HCT116 (cell line): ENCODE results near the gene PPAT. TPM values are rescaled to one million over a fixed set of nuclear protein-coding genes. Genes with fewer than 3 reads are reported as not detected.

ENCODE experiments used
- ATAC-seq: fragments of 200-7000 bp; cut with Tn5 transposase; 2 replicates; pipeline ENCODE4 v1.9.1; 2020; ENCODE audit warnings: mild to moderate bottlenecking, moderate library complexity
- BruUV-seq: library from RNA; stranded (reverse); fragments of 400-500 nt; replicated peaks from 2 replicates; lab custom pipeline; 2021; lab: Mats Ljungman, UMichigan
- CTCF ChIA-PET: fragments of 300-600 bp; sonication (Branson Sonifier 250); formaldehyde crosslinking; loops from one replicate; lab custom pipeline; 2021; ENCODE audit warnings: antibody characterized with exemption; lab: Charles Lee
- POLR2A ChIA-PET: fragments of 300-600, 350-600 bp; sonication (Branson Sonifier 250); formaldehyde crosslinking; loops from one replicate; lab custom pipeline; 2021; ENCODE audit warnings: antibody characterized with exemption; lab: Charles Lee
- RAD21 ChIA-PET, 2 experiments: fragments of 300-600 bp; sonication (Branson Sonifier 250); formaldehyde crosslinking; loops; one replicate each; lab custom pipeline; 2023; ENCODE audit warnings: low total read pairs in 2 of 2; ENCODE audit not compliant: uncharacterized antibody in 2 of 2, unreplicated experiment in 2 of 2, low non-redundant PET in 1 of 2; lab: Charles Lee
- DNase-seq: peaks from one replicate; pipeline ENCODE4 v3.0.0-alpha.2; 2010; ENCODE audit warnings: low read depth, low spot score
- H2AFZ ChIP-seq: fragments of 200-600 bp; shearing (Covaris generic), sonication (generic); 2 replicates; pipeline ENCODE4 v1.6.1; 2017; ENCODE audit warnings: low read depth, mixed run types, mixed read lengths, antibody characterized with exemption, low read length; ENCODE audit not compliant: poor library complexity, severe bottlenecking
- H3K27ac ChIP-seq: 2 replicates; pipeline ENCODE4 v1.5.1; 2012; ENCODE audit warnings: low read depth, low read length
- H3K27me3 ChIP-seq: fragments of 200-600 bp; sonication (generic); 2 replicates; pipeline ENCODE4 v1.6.1; 2016; ENCODE audit warnings: mixed run types, low read length, mixed read lengths; ENCODE audit not compliant: insufficient read depth
- H3K36me3 ChIP-seq, 2 experiments: fragments of 200-500 bp in 1 of 2; fragments of 200-600 bp in 1 of 2; sonication (Bioruptor generic) in 1 of 2; sonication (generic) in 1 of 2; 2 replicates each; pipeline versions ENCODE4 v1.5.1 to v1.6.1; 2014 to 2016; ENCODE audit warnings: low read length in 2 of 2, inconsistent platforms in 1 of 2, mixed read lengths in 1 of 2, mixed run types in 1 of 2; ENCODE audit not compliant: insufficient read depth in 2 of 2, control insufficient read depth in 1 of 2
- H3K4me1 ChIP-seq, 2 experiments: fragments of 200-600 bp in 1 of 2; sonication (generic) in 1 of 2; 2 replicates each; pipeline versions ENCODE4 v1.5.1 to v1.6.1; 2012 to 2017; ENCODE audit warnings: low read length in 2 of 2, inconsistent platforms in 1 of 2, mild to moderate bottlenecking in 1 of 2, mixed read lengths in 1 of 2, mixed run types in 1 of 2, moderate library complexity in 1 of 2; ENCODE audit not compliant: insufficient read depth in 2 of 2, control insufficient read depth in 1 of 2
- H3K4me2 ChIP-seq: fragments of 200-600 bp; sonication (generic); 2 replicates; pipeline ENCODE4 v1.6.1; 2017; ENCODE audit warnings: mixed run types, low read length, mixed read lengths
- H3K4me3 ChIP-seq, 2 experiments: fragments of 200-600 bp in 1 of 2; sonication (generic) in 1 of 2; replicated peaks in 1 of 2; 2 replicates each; pipeline ENCODE4 v1.5.1; 2011 to 2016; ENCODE audit warnings: low read length in 2 of 2, control low read depth in 1 of 2, low read depth in 1 of 2, mild to moderate bottlenecking in 1 of 2, mixed read lengths in 1 of 2, mixed run types in 1 of 2
- H3K79me2 ChIP-seq: fragments of 200-600 bp; sonication (generic); 2 replicates; pipeline ENCODE4 v1.6.1; 2017; ENCODE audit warnings: mild to moderate bottlenecking, mixed run types, low read length, moderate library complexity, mixed read lengths; ENCODE audit not compliant: insufficient read depth
- H3K9ac ChIP-seq: fragments of 200-600 bp; sonication (generic); 2 replicates; pipeline ENCODE4 v1.6.1; 2016; ENCODE audit warnings: low read length, mixed read lengths
- H3K9me2 ChIP-seq: fragments of 200-600 bp; sonication (generic), shearing (Covaris generic); 2 replicates; pipeline ENCODE4 v1.6.1; 2017; ENCODE audit warnings: mixed run types, mild to moderate bottlenecking, moderate library complexity; ENCODE audit not compliant: insufficient read depth
- H3K9me3 ChIP-seq, 2 experiments: fragments of 200-500 bp in 1 of 2; fragments of 200-600 bp in 1 of 2; sonication (Bioruptor generic) in 1 of 2; sonication (generic) in 1 of 2; 2 replicates each; pipeline ENCODE4 v1.6.1; 2014 to 2017; ENCODE audit warnings: low read length in 2 of 2, mixed read lengths in 2 of 2, inconsistent platforms in 1 of 2, low read depth in 1 of 2, mild to moderate bottlenecking in 1 of 2, mixed run types in 1 of 2, moderate library complexity in 1 of 2; ENCODE audit not compliant: control insufficient read depth in 1 of 2, insufficient read depth in 1 of 2
- H4K20me1 ChIP-seq: fragments of 200-600 bp; sonication (generic), shearing (Covaris generic); 2 replicates; pipeline ENCODE4 v1.6.1; 2017; ENCODE audit warnings: mixed run types, mild to moderate bottlenecking, moderate library complexity; ENCODE audit not compliant: insufficient read depth
- ATF3 ChIP-seq: IDR thresholded peaks from 2 replicates; pipeline ENCODE4 v1.6.1; 2012
- CBX3 ChIP-seq: IDR thresholded peaks from 2 replicates; pipeline ENCODE4 v1.6.1; 2012; ENCODE audit warnings: low read depth
- CEBPB ChIP-seq: IDR thresholded peaks from 2 replicates; pipeline ENCODE4 v1.6.1; 2012; ENCODE audit warnings: low read depth
- EGR1 ChIP-seq: IDR thresholded peaks from 2 replicates; pipeline ENCODE4 v1.6.1; 2012; ENCODE audit warnings: low read depth
- ELF1 ChIP-seq: IDR thresholded peaks from 2 replicates; pipeline ENCODE4 v1.6.1; 2012; ENCODE audit warnings: low read depth, borderline replicate concordance
- EZH2 ChIP-seq: fragments of 200-600 bp; sonication (generic); IDR thresholded peaks from 2 replicates; pipeline ENCODE4 v1.6.1; 2017; ENCODE audit warnings: antibody characterized with exemption, mixed run types
- FOSL1 ChIP-seq: IDR thresholded peaks from 2 replicates; pipeline ENCODE4 v1.6.1; 2012; ENCODE audit warnings: low read depth
- JUND ChIP-seq: IDR thresholded peaks from 2 replicates; pipeline ENCODE4 v1.6.1; 2012
- POLR2A ChIP-seq: IDR thresholded peaks from 2 replicates; pipeline ENCODE4 v1.7.0; 2011; ENCODE audit warnings: borderline replicate concordance; ENCODE audit not compliant: insufficient read depth, insufficient read length; ENCODE audit errors: extremely low read depth
- POLR2AphosphoS5 ChIP-seq: IDR thresholded peaks from 2 replicates; pipeline ENCODE4 v1.6.1; 2011; ENCODE audit warnings: mild to moderate bottlenecking, low read depth, low read length, moderate library complexity
- RAD21 ChIP-seq: IDR thresholded peaks from 2 replicates; pipeline ENCODE4 v1.6.1; 2012; ENCODE audit warnings: low read depth, mild to moderate bottlenecking
- SIN3A ChIP-seq: IDR thresholded peaks from 2 replicates; pipeline ENCODE4 v1.6.1; 2012; ENCODE audit warnings: low read depth
- SP1 ChIP-seq: IDR thresholded peaks from 2 replicates; pipeline ENCODE4 v1.6.1; 2012; ENCODE audit warnings: low read depth
- SRF ChIP-seq: IDR thresholded peaks from 2 replicates; pipeline ENCODE4 v1.6.1; 2012; ENCODE audit warnings: low read depth
- TCF7L2 ChIP-seq: IDR thresholded peaks from 2 replicates; pipeline ENCODE4 v1.7.0; 2011; ENCODE audit warnings: borderline replicate concordance, inconsistent platforms; ENCODE audit not compliant: insufficient read depth, insufficient read length; ENCODE audit errors: extremely low read depth
- YY1 ChIP-seq: IDR thresholded peaks from 2 replicates; pipeline ENCODE4 v1.6.1; 2011; ENCODE audit warnings: low read length, low read depth, moderate library complexity, mild to moderate bottlenecking; ENCODE audit not compliant: insufficient replicate concordance; ENCODE audit errors: extremely low read depth
- ZFX ChIP-seq: fragments of 450-650 bp; IDR thresholded peaks from 2 replicates; pipeline ENCODE4 v1.6.1; 2017
- ZNF274 ChIP-seq: fragments of 200-500 bp; sonication (Bioruptor generic); IDR thresholded peaks from 2 replicates; pipeline ENCODE4 v1.6.1; 2014; ENCODE audit warnings: mild to moderate bottlenecking, low read depth, low read length, inconsistent platforms
- intact Hi-C: fragments of 100-400 bp; cut with micrococcal nuclease; formaldehyde crosslinking; loops from 2 replicates; pipeline ENCODE4 v1.10.0; 2022
- total RNA-seq: library from RNA; stranded (reverse); gene quantifications from one replicate; pipeline ENCODE4 v1.2.1, GENCODE V29; 2021; ENCODE audit not compliant: unreplicated experiment
- TF ChIP-seq, protein P1 (sequence below): IDR thresholded peaks from 2 replicates; pipeline ENCODE4 v1.6.1; 2012
- TF ChIP-seq, protein P2 (sequence below): IDR thresholded peaks from 2 replicates; pipeline ENCODE4 v1.6.1; 2012; ENCODE audit warnings: low read depth

Gene PPAT
- total RNA-seq, 1 experiment from 2014 or later, result 78.6 TPM

DNA sequence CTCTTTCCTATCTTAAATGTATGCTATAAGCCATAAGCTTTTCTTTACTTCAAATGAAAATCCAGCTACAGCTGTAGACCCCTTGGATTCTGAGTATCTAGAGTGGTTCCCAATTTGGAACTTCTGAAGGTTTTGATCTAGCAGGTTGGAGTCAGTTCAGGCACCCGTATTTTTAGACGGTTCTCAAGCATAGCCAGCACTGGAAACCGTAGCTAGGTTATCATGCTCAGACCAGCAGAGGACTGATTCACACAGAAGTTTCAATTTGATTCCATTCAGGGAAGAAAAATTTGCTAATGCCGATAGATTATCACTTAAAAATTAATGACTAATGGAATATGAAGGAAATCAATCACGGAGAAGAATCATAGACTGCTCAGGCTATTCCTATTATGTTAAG, 11.2 kb downstream of the PPAT start:
- H3K9me2 ChIP-seq, result no peaks in the 10 kb centered on the region

DNA sequence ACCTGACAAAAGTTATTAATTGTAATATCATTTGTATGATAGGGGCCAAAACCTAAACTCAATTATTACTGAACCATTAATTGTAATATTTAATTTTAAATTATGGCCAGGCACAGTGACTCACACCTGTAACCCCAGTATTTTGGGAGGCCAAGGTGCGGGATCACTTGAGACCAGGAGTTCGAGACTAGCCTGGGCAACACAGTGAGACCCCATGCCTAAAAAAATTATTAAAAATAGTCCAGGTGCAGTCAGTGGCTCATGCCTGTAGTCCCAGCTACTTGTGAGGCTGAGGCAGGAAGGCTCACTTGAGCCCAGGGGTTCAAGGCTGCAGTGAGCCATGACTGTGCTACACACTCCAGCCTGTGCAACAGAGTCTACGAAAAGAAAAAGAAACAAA, 18.0 kb downstream of the PPAT start:
- H3K27me3 ChIP-seq, result no peaks in the 10 kb centered on the region
- peaks cover 100% of the 10 kb centered on the region for H3K79me2 ChIP-seq
- peaks cover 0 to 3% of the 10 kb centered on the region in 2 experiments; a peak in 1 of 4 replicates for H3K4me1 ChIP-seq
- no TSS peak for BruUV-seq
- RAD21 ChIA-PET, result no interaction called here
- no peak for ATAC-seq
- no peaks in the 10 kb centered on the region for H3K36me3 ChIP-seq
- H3K4me2 ChIP-seq, result no peak overlapping the region
- no peak for DNase-seq
- POLR2A ChIA-PET, result interaction anchor here (0.7 kb wide), 1 partner anchor 80 kb away, joined by 3 read pairs; no protein-coding TSS in a partner anchor
- TF ChIP-seq ATF3 (no peak), YY1 (no peak), POLR2AphosphoS5 (no peak), TCF7L2 (no peak), EZH2 (no peak), CBX3 (no peak), SRF (no peak), EGR1 (no peak), FOSL1 (no peak), POLR2A (no peak), SP1 (no peak), ELF1 (no peak), ZNF274 (no peak)
- TF ChIP-seq, protein P1, sequence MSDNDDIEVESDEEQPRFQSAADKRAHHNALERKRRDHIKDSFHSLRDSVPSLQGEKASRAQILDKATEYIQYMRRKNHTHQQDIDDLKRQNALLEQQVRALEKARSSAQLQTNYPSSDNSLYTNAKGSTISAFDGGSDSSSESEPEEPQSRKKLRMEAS, result no peak
- TF ChIP-seq, protein P2, sequence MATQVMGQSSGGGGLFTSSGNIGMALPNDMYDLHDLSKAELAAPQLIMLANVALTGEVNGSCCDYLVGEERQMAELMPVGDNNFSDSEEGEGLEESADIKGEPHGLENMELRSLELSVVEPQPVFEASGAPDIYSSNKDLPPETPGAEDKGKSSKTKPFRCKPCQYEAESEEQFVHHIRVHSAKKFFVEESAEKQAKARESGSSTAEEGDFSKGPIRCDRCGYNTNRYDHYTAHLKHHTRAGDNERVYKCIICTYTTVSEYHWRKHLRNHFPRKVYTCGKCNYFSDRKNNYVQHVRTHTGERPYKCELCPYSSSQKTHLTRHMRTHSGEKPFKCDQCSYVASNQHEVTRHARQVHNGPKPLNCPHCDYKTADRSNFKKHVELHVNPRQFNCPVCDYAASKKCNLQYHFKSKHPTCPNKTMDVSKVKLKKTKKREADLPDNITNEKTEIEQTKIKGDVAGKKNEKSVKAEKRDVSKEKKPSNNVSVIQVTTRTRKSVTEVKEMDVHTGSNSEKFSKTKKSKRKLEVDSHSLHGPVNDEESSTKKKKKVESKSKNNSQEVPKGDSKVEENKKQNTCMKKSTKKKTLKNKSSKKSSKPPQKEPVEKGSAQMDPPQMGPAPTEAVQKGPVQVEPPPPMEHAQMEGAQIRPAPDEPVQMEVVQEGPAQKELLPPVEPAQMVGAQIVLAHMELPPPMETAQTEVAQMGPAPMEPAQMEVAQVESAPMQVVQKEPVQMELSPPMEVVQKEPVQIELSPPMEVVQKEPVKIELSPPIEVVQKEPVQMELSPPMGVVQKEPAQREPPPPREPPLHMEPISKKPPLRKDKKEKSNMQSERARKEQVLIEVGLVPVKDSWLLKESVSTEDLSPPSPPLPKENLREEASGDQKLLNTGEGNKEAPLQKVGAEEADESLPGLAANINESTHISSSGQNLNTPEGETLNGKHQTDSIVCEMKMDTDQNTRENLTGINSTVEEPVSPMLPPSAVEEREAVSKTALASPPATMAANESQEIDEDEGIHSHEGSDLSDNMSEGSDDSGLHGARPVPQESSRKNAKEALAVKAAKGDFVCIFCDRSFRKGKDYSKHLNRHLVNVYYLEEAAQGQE, result no peak
- TF ChIP-seq, all 23 proteins: peak for 0
- H3K9me2 ChIP-seq, result no peaks in the 10 kb centered on the region
- intact Hi-C loops, result no loop called here
- no peak overlapping the region for H3K9ac ChIP-seq
- no peaks in the 10 kb centered on the region for H3K9me3 ChIP-seq
- no peak overlapping the region for H3K27ac ChIP-seq
- peaks cover 55% of the 10 kb centered on the region; the same call in 1 of the 2 replicates for H4K20me1 ChIP-seq
- H3K4me3 ChIP-seq, result no peak overlapping the region
- no peak overlapping the region for H2AFZ ChIP-seq
- CTCF ChIA-PET, result no interaction called here

More for the DNA sequence above, 11.2 kb downstream of the PPAT start:
- H4K20me1 ChIP-seq, result peaks cover 70% of the 10 kb centered on the region
- no peak overlapping the region for H3K4me2 ChIP-seq
- ChIA-PET RAD21 (no interaction called here), CTCF (interaction anchor here (1.0 to 1.3 kb wide), 3 partner anchors 11 to 376 kb away, joined by 3 to 5 read pairs (median 3); partner anchors contain the start of genes PAICS and PPAT), POLR2A (interaction anchor here (1.7 to 2.5 kb wide), 2 partner anchors 12 to 37 kb away, joined by 5 to 9 read pairs; partner anchors contain the start of genes AASDH, PAICS and PPAT)
- intact Hi-C loops, result loop anchor here (2.0 kb wide), 1 partner anchor 413 kb away; no protein-coding TSS in a partner anchor
- H3K36me3 ChIP-seq, result 0 out of 4 replicates have a peak, but pooled peaks cover 0 to 4% of the 10 kb centered on the region in 2 experiments
- peaks cover 100% of the 10 kb centered on the region for H3K79me2 ChIP-seq
- no peak overlapping the region for H3K27ac ChIP-seq
- H3K4me1 ChIP-seq, result no peaks in the 10 kb centered on the region
- no TSS peak for BruUV-seq
- ATAC-seq (no peak), DNase-seq (no peak)
- H3K4me3 ChIP-seq, result no peak overlapping the region
- TF ChIP-seq JUND, result no peak
- no peak for TF ChIP-seq ELF1
- no peak for TF ChIP-seq ZNF274
- TF ChIP-seq CEBPB, result no peak
- TF ChIP-seq SIN3A, result no peak
- no peak for TF ChIP-seq SP1
- no peak for TF ChIP-seq ZFX
- no peak for TF ChIP-seq EZH2
- TF ChIP-seq YY1, result no peak
- TF ChIP-seq POLR2AphosphoS5, result no peak
- no peak for TF ChIP-seq RAD21
- H3K27me3 ChIP-seq, result no peaks in the 10 kb centered on the region
- H2AFZ ChIP-seq, result no peak overlapping the region
- H3K9ac ChIP-seq, result no peak overlapping the region
- H3K9me3 ChIP-seq, result no peaks in the 10 kb centered on the region
